Measurements from ENCODE around the gene SCO1.
"Not testable (repeated sequence)": the region's sequence is repeated elsewhere in the genome, so short reads cannot be mapped to it uniquely, and the experiment has no call there.

The SCO1 gene

GRCh38 chr17:10724546-10725195 lies 27.3 kb upstream of the SCO1 start:
- no peak for DNase-seq

GRCh38 chr17:10718547-10718946 lies 21.2 kb upstream of the SCO1 start:
- no peak for DNase-seq

GRCh38 chr17:10716218-10716617 lies 18.9 kb upstream of the SCO1 start:
- DNase-seq = no peak

- DNase-seq = no peak
These were observed 16.0 kb upstream of the SCO1 start for GRCh38 chr17:10713318-10713717.

GRCh38 chr17:10705727-10706126 lies 8.4 kb upstream of the SCO1 start:
- DNase-seq = no peak

GRCh38 chr17:10702574-10702973 lies 5.2 kb upstream of the SCO1 start:
- peak; percentile 29 for DNase-seq

- DNase-seq = peak; percentile 51
These were observed 2.5 kb upstream of the SCO1 start for GRCh38 chr17:10699856-10700255.

GRCh38 chr17:10698096-10698818 lies 924 bp upstream of the SCO1 start:
- DNase-seq = peak; percentile 11

- not testable (repeated sequence) for DNase-seq
These were observed 1.4 kb downstream of the SCO1 start for GRCh38 chr17:10695875-10696407.

- no peak for DNase-seq
These were observed 9.8 kb downstream of the SCO1 start for GRCh38 chr17:10687499-10687898.

- no peak for DNase-seq
These were observed 13.5 kb downstream of the SCO1 start for GRCh38 chr17:10683853-10684252.

- DNase-seq = no peak
These were observed 15.4 kb downstream of the SCO1 start for GRCh38 chr17:10681866-10682446.

- no peak for DNase-seq
These were observed 22.6 kb downstream of the SCO1 start for GRCh38 chr17:10674704-10675103.

- DNase-seq = no peak
These were observed 24.0 kb downstream of the SCO1 start for GRCh38 chr17:10673312-10673711.

GRCh38 chr17:10668775-10669174 lies 28.6 kb downstream of the SCO1 start:
- DNase-seq = no peak

- DNase-seq = no peak
These were observed 30.4 kb downstream of the SCO1 start for GRCh38 chr17:10666906-10667305.

- no peak for DNase-seq
These were observed 32.8 kb downstream of the SCO1 start for GRCh38 chr17:10664571-10664970.

- DNase-seq = no peak
These were observed 34.1 kb downstream of the SCO1 start for GRCh38 chr17:10663231-10663630.

- no peak for DNase-seq
These were observed 35.9 kb downstream of the SCO1 start for GRCh38 chr17:10661437-10661836.

- DNase-seq = no peak
These were observed 39.5 kb downstream of the SCO1 start for GRCh38 chr17:10657879-10658278.

GRCh38 chr17:10657148-10657547 lies 40.2 kb downstream of the SCO1 start, which contains the start of gene MYH3:
TSS of gene MYH3 (minus strand) at chr17:10657309. CDS start at chr17:10655064, 2,245 bp downstream.
- DNase-seq = no peak

GRCh38 chr17:10653987-10654386 lies 43.3 kb downstream of the SCO1 start:
- DNase-seq = no peak

GRCh38 chr17:10652984-10653659 lies 44.2 kb downstream of the SCO1 start:
- DNase-seq = peak; percentile 51

Data from GF-D8 (cell line).